HG03196 (cell line): ENCODE data around the gene FNDC3A.
"Not testable (repeated sequence)": the region's sequence is repeated elsewhere in the genome, so short reads cannot be mapped to it uniquely, and the experiment has no call there.

ENCODE experiments used
- ATAC-seq: cut with Tn5 transposase; IDR thresholded peaks from one replicate; pipeline ENCODE4 v1.9.1; 2021; ENCODE audit not compliant: unreplicated experiment

FNDC3A gene

GRCh38 chr13:49082653-49083536, 107.2 kb downstream of the FNDC3A start:
- no peak for ATAC-seq

GRCh38 chr13:49084961-49085360, 109.2 kb downstream of the FNDC3A start:
- no peak for ATAC-seq

GRCh38 chr13:49086722-49087121, 111.0 kb downstream of the FNDC3A start:
- ATAC-seq, result no peak

- ATAC-seq, result no peak
Observed at GRCh38 chr13:49093376-49093775, 117.7 kb downstream of the FNDC3A start.

GRCh38 chr13:49097374-49097773, 121.7 kb downstream of the FNDC3A start:
- no peak for ATAC-seq

- no peak for ATAC-seq
Observed at GRCh38 chr13:49098198-49098597, 122.5 kb downstream of the FNDC3A start.

GRCh38 chr13:49098771-49099512, 123.2 kb downstream of the FNDC3A start:
- no peak for ATAC-seq

GRCh38 chr13:49099513-49099877, 123.8 kb downstream of the FNDC3A start:
- no peak for ATAC-seq

- no peak for ATAC-seq
Observed at GRCh38 chr13:49100637-49101570, 125.2 kb downstream of the FNDC3A start.

GRCh38 chr13:49108196-49108595, 132.5 kb downstream of the FNDC3A start:
- no peak for ATAC-seq

- ATAC-seq, result peak; percentile 52
Observed at GRCh38 chr13:49110122-49110912, 134.6 kb downstream of the FNDC3A start.

- no peak for ATAC-seq
Observed at GRCh38 chr13:49110913-49111170, 135.1 kb downstream of the FNDC3A start.

GRCh38 chr13:49112782-49113525, 137.2 kb downstream of the FNDC3A start:
- no peak for ATAC-seq

- ATAC-seq, result no peak
Observed at GRCh38 chr13:49113526-49114286, 138.0 kb downstream of the FNDC3A start.

GRCh38 chr13:49116873-49117272, 141.2 kb downstream of the FNDC3A start:
- ATAC-seq, result no peak

- ATAC-seq, result not testable (repeated sequence)
Observed at GRCh38 chr13:49118455-49118854, 142.7 kb downstream of the FNDC3A start.

GRCh38 chr13:49124693-49125304, 149.1 kb downstream of the FNDC3A start:
- no peak for ATAC-seq

- ATAC-seq, result no peak
Observed at GRCh38 chr13:49125964-49126524, 150.3 kb downstream of the FNDC3A start.
